ENCODE results near the gene TRAPPC12. TPM values are rescaled to one million over a fixed set of nuclear protein-coding genes. Genes with fewer than 3 reads are reported as not detected.

Gene TRAPPC12
- total RNA-seq, 4 donors from 2014 or later, result 52.2 to 90.7 (median 77.6) TPM

- Histone ChIP-seq H3K4me1 (peaks cover 0 to 40% (median 10%) of the 10 kb centered on the region in 3 donors), H3K27ac (peak overlapping the region in 1 of 4 donors; percentile 88), H3K36me3 (peaks cover 0 to 75% of the 10 kb centered on the region in 2 donors), H3K9me3 (no peaks in the 10 kb centered on the region), H3K4me3 (no peak overlapping the region), H3K27me3 (no peaks in the 10 kb centered on the region)
- no peak for TF ChIP-seq CTCF (IDR thresholded peaks at IDR 0.05)
- no peak for TF ChIP-seq POLR2AphosphoS5 (IDR thresholded peaks at IDR 0.05)
- no peak for TF ChIP-seq EP300 (IDR thresholded peaks at IDR 0.05)
- no peak for TF ChIP-seq POLR2A (IDR thresholded peaks at IDR 0.05)
- ATAC-seq, result no peak
- WGBS, 2 donors (ENCODE audit: low coverage in 1 of 2), result 81 to 84% methylated on average over 5 to 6 of the region's 10 CpGs
Observed at GRCh38 chr2:3472966-3473365, 93.5 kb downstream of the TRAPPC12 start.

DNA sequence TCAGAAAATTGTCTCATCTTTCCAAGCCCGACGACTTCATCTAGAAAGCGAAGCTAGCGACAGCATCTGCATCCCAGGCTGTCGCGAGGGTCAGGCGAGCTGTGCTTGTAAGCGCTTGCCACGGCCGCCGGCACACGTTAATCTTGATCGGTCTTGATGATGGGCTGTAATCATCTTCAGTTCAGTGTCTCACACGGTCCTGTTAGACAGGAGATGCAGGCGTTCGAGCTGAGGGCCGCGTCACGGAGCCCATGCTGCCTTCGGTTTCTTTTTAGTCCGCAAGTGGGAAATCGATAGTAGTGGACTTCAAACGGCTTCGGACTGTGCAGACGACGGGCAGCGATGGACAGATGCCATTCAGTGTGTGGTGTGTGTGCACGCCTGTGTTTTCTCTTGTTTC is 96.3 kb downstream of the TRAPPC12 start:
- no peak for ATAC-seq
- TF ChIP-seq POLR2A (IDR thresholded peaks at IDR 0.05) (no peak), POLR2AphosphoS5 (IDR thresholded peaks at IDR 0.05) (no peak), CTCF (IDR thresholded peaks at IDR 0.05) (no peak), EP300 (IDR thresholded peaks at IDR 0.05) (no peak)
- Histone ChIP-seq H3K4me1 (peaks cover 0 to 29% (median 2%) of the 10 kb centered on the region in 3 donors), H3K36me3 (peaks cover 0 to 75% of the 10 kb centered on the region in 2 donors), H3K4me3 (no peak overlapping the region), H3K27ac (peak overlapping the region in 2 of 4 donors; percentile 37 to 57), H3K27me3 (no peaks in the 10 kb centered on the region), H3K9me3 (no peaks in the 10 kb centered on the region)
- WGBS, 2 donors (ENCODE audit: low coverage in 1 of 2), result 89 to 95% methylated on average over 4 to 25 of the region's 28 CpGs

- no peak overlapping the region for H3K4me3 ChIP-seq
- no peaks in the 10 kb centered on the region for H3K27me3 ChIP-seq
- peaks cover 0 to 75% of the 10 kb centered on the region in 2 donors for H3K36me3 ChIP-seq
- TF ChIP-seq POLR2AphosphoS5 (IDR thresholded peaks at IDR 0.05) (no peak), EP300 (IDR thresholded peaks at IDR 0.05) (no peak), CTCF (IDR thresholded peaks at IDR 0.05) (no peak), POLR2A (IDR thresholded peaks at IDR 0.05) (no peak)
- H3K9me3 ChIP-seq, result no peaks in the 10 kb centered on the region
- no peak for ATAC-seq
- peak overlapping the region in 3 of 4 donors; percentile 37 to 57 (median 37) for H3K27ac ChIP-seq
- 67 to 75% methylated on average over 3 to 8 of the region's 14 CpGs for WGBS, 2 donors (ENCODE audit: low coverage in 1 of 2)
- H3K4me1 ChIP-seq, result peaks cover 0 to 22% (median 2%) of the 10 kb centered on the region in 3 donors
Observed at GRCh38 chr2:3476321-3476984, 97.0 kb downstream of the TRAPPC12 start.

GRCh38 chr2:3476985-3477327 is 97.5 kb downstream of the TRAPPC12 start:
- Histone ChIP-seq H3K27ac (peak overlapping the region in 1 of 4 donors; percentile 57), H3K36me3 (peaks cover 0 to 77% of the 10 kb centered on the region in 2 donors), H3K27me3 (no peaks in the 10 kb centered on the region)

More at GRCh38 chr2:3476985-3477327, 97.5 kb downstream of the TRAPPC12 start:
- no peak for TF ChIP-seq CTCF (IDR thresholded peaks at IDR 0.05)
- TF ChIP-seq POLR2AphosphoS5 (IDR thresholded peaks at IDR 0.05), result no peak
- no peak for TF ChIP-seq EP300 (IDR thresholded peaks at IDR 0.05)
- TF ChIP-seq POLR2A (IDR thresholded peaks at IDR 0.05), result no peak
- H3K9me3 ChIP-seq, result no peaks in the 10 kb centered on the region
- 52 to 63% methylated on average over 4 to 5 of the region's 5 CpGs for WGBS, 2 donors (ENCODE audit: low coverage in 1 of 2)
- H3K4me1 ChIP-seq, result peaks cover 0 to 17% (median 0%) of the 10 kb centered on the region in 3 donors
- ATAC-seq, result no peak
- H3K4me3 ChIP-seq, result no peak overlapping the region

All from gastroesophageal sphincter (tissue), 4 donors.